ENCODE data around the gene CIT. TPM values are rescaled to one million over a fixed set of nuclear protein-coding genes. Genes with fewer than 3 reads are reported as not detected.

The CIT gene
- polyA plus RNA-seq, 3 donors = 0.03 TPM; not detected in 2

DNA sequence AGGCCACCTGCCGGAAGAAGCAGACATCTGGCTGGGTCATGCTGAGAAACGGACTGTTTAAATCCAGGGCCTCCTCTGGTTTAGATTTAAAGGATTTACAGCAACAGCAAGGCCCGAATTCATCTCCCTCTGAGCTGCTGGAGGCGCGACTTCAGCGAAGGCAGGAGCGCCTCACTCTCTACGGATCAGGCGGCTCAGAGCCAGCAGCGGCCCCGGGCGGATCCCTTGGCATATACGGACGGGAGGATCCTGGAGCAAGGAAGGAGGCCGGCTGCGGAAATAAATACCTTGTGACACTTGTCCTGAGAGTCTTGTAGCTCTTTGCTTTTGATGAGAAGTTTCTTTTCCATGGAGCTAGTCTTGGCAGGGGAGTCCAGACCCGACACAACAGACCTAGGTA, 92.4 kb downstream of the CIT start:
- intact Hi-C loops (cut with micrococcal nuclease) = no loop called here
- no peaks in the 10 kb centered on the region for H3K9me3 ChIP-seq (replicated peaks in 1 of 2; ENCODE audit: control insufficient read depth in 1 of 2, insufficient read depth in 1 of 2, low read length in 2 of 2)
- no peak overlapping the region for H2AFZ ChIP-seq (ENCODE audit: insufficient read depth, low read depth, low read length, poor library complexity, severe bottlenecking)
- no peak overlapping the region for H3K27ac ChIP-seq (ENCODE audit: low read depth in 1 of 2, low read length in 2 of 2)
- Mint-ChIP-seq H3K27me3 (ENCODE audit: low read depth in 3 of 3) (peaks cover 0 to 2% (median 0%) of the 10 kb centered on the region in 3 donors), H3K36me3 (peaks cover 53 to 70% of the 10 kb centered on the region in 2 donors), H3K27ac (no peak overlapping the region), H3K4me1 (no peaks in the 10 kb centered on the region), H3K9me3 (peaks cover 0 to 2% (median 0%) of the 10 kb centered on the region in 7 donors), H3K4me3 (no peak overlapping the region)
- H3K4me3 ChIP-seq (replicated peaks in 1 of 3; ENCODE audit: low read depth in 2 of 3, low read length in 3 of 3) = no peak overlapping the region
- no peaks in the 10 kb centered on the region for H3K79me2 ChIP-seq (ENCODE audit: insufficient read depth, low read length)
- no peak overlapping the region for H3K9ac ChIP-seq (ENCODE audit: insufficient read depth, low read length, poor library complexity, severe bottlenecking)
- peaks cover 29 to 58% of the 10 kb centered on the region in 2 donors for H3K36me3 ChIP-seq (replicated peaks in 1 of 2; ENCODE audit: control insufficient read depth in 1 of 2, insufficient read depth in 2 of 2, low read length in 2 of 2)
- no peak overlapping the region for H3K4me2 ChIP-seq (replicated peaks; ENCODE audit: extremely low read depth, low read length, poor library complexity, severe bottlenecking)
- TF ChIP-seq, protein P1, sequence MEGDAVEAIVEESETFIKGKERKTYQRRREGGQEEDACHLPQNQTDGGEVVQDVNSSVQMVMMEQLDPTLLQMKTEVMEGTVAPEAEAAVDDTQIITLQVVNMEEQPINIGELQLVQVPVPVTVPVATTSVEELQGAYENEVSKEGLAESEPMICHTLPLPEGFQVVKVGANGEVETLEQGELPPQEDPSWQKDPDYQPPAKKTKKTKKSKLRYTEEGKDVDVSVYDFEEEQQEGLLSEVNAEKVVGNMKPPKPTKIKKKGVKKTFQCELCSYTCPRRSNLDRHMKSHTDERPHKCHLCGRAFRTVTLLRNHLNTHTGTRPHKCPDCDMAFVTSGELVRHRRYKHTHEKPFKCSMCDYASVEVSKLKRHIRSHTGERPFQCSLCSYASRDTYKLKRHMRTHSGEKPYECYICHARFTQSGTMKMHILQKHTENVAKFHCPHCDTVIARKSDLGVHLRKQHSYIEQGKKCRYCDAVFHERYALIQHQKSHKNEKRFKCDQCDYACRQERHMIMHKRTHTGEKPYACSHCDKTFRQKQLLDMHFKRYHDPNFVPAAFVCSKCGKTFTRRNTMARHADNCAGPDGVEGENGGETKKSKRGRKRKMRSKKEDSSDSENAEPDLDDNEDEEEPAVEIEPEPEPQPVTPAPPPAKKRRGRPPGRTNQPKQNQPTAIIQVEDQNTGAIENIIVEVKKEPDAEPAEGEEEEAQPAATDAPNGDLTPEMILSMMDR (IDR thresholded peaks at IDR 0.05) = no peak
- no peaks in the 10 kb centered on the region for H4K20me1 ChIP-seq (ENCODE audit: insufficient read depth, low read length)
- WGBS (ENCODE audit: insufficient coverage) = 98% methylated on average over 16 of the region's 17 CpGs
- H3K27me3 ChIP-seq (ENCODE audit: control insufficient read depth in 2 of 2, insufficient read depth in 2 of 2, low read length in 2 of 2) = no peaks in the 10 kb centered on the region
- no peaks in the 10 kb centered on the region for H3K4me1 ChIP-seq (ENCODE audit: control insufficient read depth in 1 of 2, insufficient read depth in 2 of 2, low read length in 2 of 2)
- DNase-seq = no peak

DNA sequence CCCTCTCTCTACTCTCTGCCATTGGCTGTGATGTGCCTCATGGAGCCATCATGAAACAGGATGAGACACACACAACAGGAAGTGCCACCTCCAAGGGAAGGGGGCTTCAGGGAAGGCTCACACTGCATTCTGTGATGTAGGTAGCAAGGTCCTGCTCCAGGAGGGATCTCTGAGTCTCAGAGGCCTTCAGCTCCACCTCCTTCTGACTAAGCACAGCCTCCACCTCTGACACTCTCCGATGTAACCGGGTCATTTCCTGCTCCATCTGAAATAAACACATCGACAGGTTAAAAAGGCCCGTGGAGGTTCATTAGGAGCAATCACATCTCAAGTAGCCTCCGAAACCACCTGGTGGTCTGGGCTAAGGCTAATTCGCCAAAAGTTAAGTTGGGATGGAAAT, 93.3 kb downstream of the CIT start:
- DNase-seq = no peak
- H3K36me3 Mint-ChIP-seq = peaks cover 57 to 75% of the 10 kb centered on the region in 2 donors

More for the DNA sequence above, 93.3 kb downstream of the CIT start:
- H3K27me3 Mint-ChIP-seq (ENCODE audit: low read depth in 3 of 3) = peaks cover 0 to 2% (median 0%) of the 10 kb centered on the region in 3 donors
- H3K9me3 Mint-ChIP-seq = peaks cover 0 to 2% (median 0%) of the 10 kb centered on the region in 7 donors
- Histone ChIP-seq H3K27ac (ENCODE audit: low read depth in 1 of 2, low read length in 2 of 2) (peak overlapping the region in 1 of 2 donors; percentile 20), H3K27me3 (ENCODE audit: control insufficient read depth in 2 of 2, insufficient read depth in 2 of 2, low read length in 2 of 2) (no peaks in the 10 kb centered on the region), H3K9ac (ENCODE audit: insufficient read depth, low read length, poor library complexity, severe bottlenecking) (no peak overlapping the region), H2AFZ (ENCODE audit: insufficient read depth, low read depth, low read length, poor library complexity, severe bottlenecking) (no peak overlapping the region), H3K9me3 (replicated peaks in 1 of 2; ENCODE audit: control insufficient read depth in 1 of 2, insufficient read depth in 1 of 2, low read length in 2 of 2) (no peaks in the 10 kb centered on the region), H3K4me1 (ENCODE audit: control insufficient read depth in 1 of 2, insufficient read depth in 2 of 2, low read length in 2 of 2) (no peaks in the 10 kb centered on the region), H3K79me2 (ENCODE audit: insufficient read depth, low read length) (no peaks in the 10 kb centered on the region), H3K36me3 (replicated peaks in 1 of 2; ENCODE audit: control insufficient read depth in 1 of 2, insufficient read depth in 2 of 2, low read length in 2 of 2) (peaks cover 29 to 63% of the 10 kb centered on the region in 2 donors), H4K20me1 (ENCODE audit: insufficient read depth, low read length) (no peaks in the 10 kb centered on the region), H3K4me3 (replicated peaks in 1 of 3; ENCODE audit: low read depth in 2 of 3, low read length in 3 of 3) (no peak overlapping the region), H3K4me2 (replicated peaks; ENCODE audit: extremely low read depth, low read length, poor library complexity, severe bottlenecking) (no peak overlapping the region)
- no peak overlapping the region for H3K4me3 Mint-ChIP-seq
- WGBS (ENCODE audit: insufficient coverage) = 93% methylated on average over 2 of the region's 6 CpGs
- peak overlapping the region in 1 of 7 donors; percentile 14 for H3K27ac Mint-ChIP-seq
- intact Hi-C loops (cut with micrococcal nuclease) = no loop called here
- no peaks in the 10 kb centered on the region for H3K4me1 Mint-ChIP-seq
- TF ChIP-seq, protein P1 (IDR thresholded peaks at IDR 0.05) = no peak
